ENCODE results near the gene QRICH1.

Gene QRICH1

DNA sequence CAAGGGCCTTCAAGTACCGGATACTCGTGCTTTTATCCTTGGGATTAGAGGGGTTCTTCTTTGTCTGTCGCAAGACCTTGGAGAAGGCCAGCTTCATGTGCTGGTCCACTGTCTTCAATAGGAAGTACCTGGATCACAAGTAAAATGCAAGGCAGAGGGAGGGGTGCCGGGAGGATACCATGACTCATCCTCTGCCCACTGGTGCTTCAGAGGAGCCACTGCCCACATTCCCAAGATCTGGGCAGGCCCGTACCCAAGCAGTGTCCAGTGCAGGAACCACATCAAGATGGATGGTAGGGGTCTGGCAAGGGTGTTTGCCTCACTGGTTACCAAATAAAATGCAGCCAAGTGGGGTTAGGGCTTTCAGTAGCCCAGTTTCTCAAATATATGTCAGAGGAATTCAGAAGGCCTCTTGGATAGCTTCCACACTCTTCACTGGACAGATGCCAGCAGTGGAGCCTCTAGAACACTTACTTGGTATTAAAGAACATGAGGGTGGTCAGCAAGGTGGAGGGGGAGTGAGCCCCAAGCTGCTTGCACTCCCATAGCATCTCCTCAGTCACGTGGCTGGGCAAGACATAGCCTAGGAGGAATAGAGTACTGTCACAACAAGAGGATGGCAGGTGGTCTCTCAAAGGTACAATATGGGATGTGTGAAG is 61.1 kb downstream of the QRICH1 start:
- DNase-seq (ENCODE audit: low read depth), result no peak

- DNase-seq (ENCODE audit: low read depth), result no peak
Observed at GRCh38 chr3:49030321-49030720, 63.5 kb downstream of the QRICH1 start.

DNA sequence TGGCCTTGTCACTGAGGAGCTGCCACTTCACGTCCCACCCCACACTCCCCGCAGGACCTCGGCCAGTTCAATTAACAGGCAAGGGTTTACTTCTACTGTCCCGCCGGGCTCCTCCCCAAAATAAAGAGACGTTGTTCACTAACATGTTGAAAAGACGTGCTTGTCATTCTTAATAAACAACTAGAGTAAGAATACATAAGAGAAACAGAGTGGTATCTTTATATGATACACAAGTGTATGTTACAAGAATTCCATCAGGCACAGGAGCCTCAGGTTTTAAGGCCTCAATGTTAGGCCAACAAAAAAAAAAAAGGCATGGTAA is 64.3 kb downstream of the QRICH1 start:
- DNase-seq (ENCODE audit: low read depth), result no peak

DNA sequence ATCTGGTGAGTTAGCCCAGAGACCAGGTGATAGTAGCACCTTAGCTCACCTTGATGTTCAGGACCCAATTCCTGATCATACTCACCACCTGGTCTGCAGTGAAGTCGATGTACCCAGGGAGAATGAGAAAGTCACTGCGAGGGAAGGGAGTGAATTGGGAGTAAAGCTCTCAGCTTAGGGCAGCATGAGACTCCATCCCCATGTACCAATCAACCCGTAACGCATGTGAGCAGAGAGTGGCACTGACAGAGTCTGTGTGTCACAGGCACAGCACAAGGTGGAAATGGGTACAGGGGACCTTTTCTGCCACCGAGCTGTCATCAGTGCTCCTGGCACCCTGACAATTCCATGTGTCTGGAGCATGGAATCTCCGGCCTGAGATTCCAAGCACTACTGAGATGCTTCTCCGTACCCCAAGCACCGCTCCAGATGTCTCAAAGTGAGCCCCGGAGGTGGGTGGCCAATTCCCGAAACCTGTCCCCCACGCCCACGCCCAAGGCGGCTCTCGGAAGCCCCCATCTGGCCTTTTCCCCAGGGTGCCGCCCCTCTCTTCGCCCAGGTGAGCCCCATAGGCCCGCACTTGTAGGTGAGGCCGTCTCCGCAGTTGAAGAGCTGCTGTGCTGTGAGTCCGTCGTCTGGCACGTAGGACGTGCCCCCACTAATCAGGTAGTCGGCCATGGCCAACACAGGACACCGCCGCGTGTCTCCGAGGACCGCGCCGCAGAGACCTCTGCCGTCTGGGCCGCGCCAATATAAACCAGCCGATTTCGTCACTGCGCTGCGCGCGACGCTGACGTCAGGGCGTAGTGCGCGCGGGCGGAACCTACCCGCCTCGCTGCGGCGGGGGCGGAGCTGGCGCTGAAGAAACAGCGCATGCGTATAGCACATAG is 65.0 kb downstream of the QRICH1 start, which contains the start of gene IMPDH2:
Gene IMPDH2 (minus strand): TSS at position 726 of the 890 bp plus-strand sequence. CDS start 48 bp downstream, at position 678.
- DNase-seq (ENCODE audit: low read depth), result peak; percentile 89

GRCh38 chr3:49028298-49028672 is 65.6 kb downstream of the QRICH1 start:
- DNase-seq (ENCODE audit: low read depth), result no peak

DNA sequence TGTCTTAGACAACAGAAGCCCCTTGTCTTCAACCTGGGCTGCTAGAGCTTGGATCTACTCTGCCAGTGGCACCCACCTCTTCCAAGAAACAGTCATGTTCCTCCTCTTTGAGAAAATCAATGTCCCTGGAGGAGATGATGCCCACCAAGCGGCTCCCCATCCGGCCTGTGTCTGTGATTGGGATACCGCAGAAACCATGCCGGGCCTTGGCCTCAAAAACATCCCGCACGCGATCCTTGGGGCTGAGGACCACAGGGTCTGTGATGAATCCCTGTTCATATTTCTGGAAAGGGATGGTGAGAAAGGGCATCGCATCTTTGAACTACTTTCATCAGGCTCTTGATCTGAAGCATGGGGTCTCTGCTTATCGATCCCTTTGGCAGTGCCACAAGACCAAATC is 66.2 kb downstream of the QRICH1 start:
- DNase-seq (ENCODE audit: low read depth), result no peak

GRCh38 chr3:49026536-49026935 is 67.3 kb downstream of the QRICH1 start:
- DNase-seq (ENCODE audit: low read depth), result no peak

DNA sequence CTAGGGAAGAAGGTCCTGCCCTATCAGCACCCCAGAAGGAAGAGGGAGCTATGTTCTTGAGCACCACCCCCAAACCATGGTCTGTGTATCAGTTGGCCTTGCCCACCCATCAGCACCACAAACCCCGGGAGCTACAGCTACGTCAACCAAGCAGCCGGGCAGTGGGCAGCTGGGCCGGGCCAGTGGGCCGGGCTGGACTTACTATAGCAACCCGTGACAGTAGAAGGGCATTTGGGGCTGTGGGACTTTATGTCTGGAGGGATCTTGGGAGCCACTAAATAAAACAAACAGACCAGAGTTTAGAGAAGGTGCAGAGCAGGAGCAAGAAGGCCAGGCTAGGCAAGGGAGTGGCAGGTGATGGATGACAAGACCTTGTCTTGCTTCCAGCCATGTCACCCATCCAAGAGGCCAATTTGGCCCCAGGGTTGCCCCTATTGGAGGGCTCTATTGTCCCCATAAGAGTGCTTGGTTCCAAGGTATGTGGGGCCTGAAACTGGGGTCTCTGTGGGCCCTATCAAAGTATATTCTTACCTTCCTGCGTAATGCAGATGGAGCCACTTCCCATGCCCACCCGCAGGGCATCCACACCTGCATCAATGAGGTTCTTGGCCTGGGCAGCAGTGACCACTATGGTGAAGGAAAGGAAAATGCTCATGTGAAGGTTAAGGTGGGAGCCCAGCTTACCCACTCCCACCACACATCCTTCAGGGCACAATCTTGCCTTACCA is 67.9 kb downstream of the QRICH1 start:
- no peak for DNase-seq (ENCODE audit: low read depth)

DNA sequence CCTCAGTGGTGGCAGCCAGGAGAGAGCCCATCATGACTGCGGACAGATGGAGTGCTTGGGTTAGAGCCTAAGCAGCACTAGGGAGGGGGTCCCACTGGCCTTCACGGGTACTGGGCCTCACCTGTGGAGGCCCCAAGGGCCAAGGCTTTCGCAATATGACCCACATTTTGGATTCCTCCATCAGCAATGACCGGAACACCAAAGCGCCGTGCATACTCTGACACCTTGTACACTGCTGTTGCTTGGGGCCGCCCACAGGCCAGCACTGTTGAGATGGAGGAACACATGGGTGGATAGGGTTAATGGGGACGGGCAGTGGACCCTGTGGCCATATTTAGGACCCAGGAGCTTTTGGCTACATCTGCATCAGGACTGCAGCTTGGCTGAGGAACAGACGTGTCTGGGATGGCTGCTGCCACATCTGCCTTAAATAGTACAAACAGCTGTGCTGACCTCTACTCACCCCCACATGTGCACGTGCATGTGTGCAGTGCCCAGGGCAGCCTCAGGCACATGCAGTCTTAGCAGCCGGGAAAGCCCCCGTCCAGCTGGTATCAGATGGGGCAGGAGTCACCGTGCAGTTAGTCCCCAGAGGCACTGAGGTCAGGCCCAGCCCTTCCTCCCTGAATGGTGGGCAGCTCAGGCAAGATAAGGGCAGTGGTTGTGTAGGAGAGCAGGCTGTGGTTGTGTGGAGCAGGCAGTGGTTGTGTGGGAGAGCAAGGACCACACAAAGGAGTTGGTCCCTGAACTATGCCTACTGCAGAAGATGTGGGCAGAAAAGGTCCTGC is 68.7 kb downstream of the QRICH1 start:
- DNase-seq (ENCODE audit: low read depth), result no peak

GRCh38 chr3:49024449-49024848 is 69.4 kb downstream of the QRICH1 start:
- no peak for DNase-seq (ENCODE audit: low read depth)

- DNase-seq (ENCODE audit: low read depth), result no peak
Observed at GRCh38 chr3:49023775-49024174, 70.1 kb downstream of the QRICH1 start.

DNA sequence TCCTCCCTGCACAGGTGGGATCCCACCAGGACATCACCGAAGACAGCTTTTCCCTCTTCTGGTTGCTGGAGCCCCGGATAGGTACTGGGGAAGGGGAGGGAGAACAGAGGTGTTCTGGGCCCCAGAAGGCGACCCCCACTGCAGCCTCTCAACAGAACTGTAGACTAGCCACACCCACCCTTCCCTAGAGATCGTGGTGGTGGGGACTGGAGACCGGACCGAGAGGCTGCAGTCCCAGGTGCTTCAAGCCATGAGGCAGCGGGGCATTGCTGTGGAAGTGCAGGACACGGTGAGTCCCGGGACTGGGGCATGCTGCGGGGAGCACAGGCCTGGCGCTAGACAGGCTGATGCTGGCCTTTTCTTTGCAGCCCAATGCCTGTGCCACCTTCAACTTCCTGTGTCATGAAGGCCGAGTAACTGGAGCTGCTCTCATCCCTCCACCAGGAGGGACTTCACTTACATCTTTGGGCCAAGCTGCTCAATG is 71.1 kb downstream of the QRICH1 start:
- DNase-seq (ENCODE audit: low read depth), result no peak

DNA sequence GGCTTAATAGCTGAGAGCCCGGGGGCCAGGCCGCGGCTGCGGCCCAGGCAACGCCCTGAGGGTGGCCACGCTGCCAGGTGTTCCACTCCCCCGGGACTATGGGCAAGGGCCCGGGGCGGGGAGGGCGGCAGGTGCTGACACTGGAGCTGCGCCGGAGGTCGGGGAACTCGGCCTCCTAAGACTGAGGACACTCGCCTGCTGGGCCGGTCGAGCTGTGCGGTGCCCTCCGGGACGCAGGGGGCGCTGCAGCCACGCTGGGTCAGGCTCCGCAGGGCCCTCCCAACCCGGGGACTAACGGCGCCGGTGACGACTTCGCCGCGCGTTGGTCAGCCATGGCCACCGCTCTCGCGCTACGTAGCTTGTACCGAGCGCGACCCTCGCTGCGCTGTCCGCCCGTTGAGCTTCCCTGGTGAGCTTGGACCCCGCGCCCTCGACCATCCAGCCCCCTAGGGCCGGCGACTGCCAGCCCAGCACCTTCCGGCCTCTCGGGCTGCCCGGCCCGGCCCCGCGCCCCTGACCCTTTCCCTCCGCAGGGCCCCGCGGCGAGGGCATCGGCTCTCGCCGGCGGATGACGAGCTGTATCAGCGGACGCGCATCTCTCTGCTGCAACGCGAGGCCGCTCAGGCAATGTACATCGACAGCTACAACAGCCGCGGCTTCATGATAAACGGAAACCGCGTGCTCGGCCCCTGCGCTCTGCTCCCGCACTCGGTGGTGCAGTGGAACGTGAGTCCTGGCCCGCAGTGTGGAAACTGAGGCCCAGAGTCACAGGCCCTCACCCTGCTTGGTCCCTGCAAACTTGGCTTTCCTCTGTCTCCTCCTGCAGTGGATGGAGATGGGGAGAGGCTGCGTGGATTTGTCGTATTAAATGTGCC is 71.8 kb downstream of the QRICH1 start, which contains the start of gene NDUFAF3:
Gene NDUFAF3 (plus strand): TSS at position 309 of the 875 bp plus-strand sequence. CDS start 24 bp downstream, at position 333.
- DNase-seq (ENCODE audit: low read depth), result peak; percentile 89

GRCh38 chr3:49021213-49021812 is 72.6 kb downstream of the QRICH1 start:
- DNase-seq (ENCODE audit: low read depth), result peak; percentile 97

DNA sequence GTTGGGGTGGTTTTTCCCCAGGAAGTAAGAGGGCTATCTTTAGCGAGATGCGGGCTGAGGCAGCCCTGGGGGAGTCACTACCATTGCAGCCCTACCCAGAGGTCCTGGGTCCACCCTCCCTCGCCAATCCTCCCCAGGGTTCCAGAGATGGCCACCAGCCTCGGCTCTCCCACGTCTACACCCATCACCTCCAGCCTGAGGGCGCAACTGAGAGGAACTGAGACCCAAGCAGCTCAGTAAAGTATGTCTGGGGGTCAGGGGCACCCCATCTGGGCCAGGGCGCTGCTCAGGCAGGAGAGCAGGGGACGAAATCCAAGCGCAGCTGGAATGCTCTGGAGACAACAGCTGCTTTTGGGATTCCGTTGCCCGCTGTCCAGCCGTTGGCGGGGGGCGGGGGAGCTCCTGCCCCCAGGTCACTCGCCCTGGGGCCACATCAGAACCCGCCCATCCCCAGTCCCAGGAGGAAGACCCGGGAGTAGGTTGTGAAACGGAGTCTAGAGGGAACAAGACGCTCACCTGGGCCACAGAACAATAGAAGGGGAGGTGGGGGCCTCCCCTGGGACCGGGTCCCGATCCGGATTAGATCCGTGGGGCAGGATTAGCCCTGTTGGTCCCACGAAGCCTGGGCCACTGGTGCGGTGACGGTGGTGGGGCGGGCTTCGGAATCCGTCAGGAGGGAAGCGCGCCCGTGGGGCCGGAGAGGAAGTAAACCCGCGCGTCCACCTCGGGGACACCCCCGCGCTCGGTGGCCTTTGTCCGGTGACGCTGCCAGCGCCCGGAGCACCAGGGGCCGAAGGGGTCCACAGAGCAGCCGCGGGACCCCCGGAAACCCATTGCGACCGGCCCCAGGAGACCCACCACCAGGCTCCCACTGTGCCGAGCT is 73.3 kb downstream of the QRICH1 start:
- DNase-seq (ENCODE audit: low read depth), result no peak

DNA sequence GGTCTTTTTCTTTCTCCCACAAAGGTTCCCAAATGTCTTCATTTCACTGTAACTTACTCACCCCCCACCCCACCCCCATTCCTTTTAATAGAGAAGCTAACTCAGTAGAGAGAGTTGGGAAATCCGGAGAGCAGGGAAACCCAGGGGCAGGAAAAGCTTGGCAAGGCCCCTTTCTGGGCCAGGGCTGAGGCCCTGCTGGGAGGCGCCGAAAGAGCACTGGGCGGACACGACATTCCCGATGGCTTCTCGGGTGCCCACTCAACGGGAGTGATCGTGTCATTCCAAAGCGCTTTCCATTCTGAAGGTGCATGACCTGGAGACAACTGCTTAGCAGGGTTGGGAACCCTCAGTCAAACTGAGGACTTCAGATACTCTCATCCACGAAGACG is 73.9 kb downstream of the QRICH1 start:
- DNase-seq (ENCODE audit: low read depth), result no peak

GRCh38 chr3:49018707-49019006 is 75.2 kb downstream of the QRICH1 start:
- no peak for DNase-seq (ENCODE audit: low read depth)

DNA sequence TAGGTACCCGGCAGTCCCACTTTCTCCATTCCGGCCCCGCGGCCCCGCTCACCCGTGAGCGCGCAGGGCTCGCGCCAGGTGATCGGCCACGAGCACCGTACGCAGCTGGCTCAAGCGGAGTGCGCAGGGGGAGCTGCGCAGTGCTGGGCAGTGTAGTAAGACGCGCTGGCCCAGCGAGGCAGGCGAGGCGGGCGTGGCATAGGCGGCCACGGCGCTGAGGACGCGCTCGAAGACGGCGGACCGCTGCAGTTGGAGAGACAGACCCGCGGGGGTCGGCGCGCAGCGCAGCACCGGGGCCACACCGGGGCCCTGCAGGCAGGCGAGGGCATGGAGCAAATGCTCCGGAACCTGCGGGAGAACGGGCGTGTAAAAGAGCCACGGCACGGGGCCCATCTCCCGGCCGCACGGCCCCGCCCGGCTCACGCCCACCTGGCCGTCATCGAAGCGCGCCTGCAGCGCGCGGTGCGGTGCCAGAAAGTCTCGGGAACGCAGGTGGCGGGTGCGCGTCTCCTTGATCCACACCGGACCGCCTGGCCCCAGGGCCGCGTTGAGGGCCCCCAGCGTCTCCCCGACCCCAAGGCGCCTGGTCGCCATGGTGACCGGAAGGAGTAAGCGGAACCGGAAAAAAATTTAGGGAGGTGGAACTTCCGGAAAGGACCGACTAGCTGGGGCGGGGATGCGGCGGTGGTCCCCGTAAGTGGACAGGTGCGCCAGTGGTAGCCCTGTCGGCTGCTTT is 75.7 kb downstream of the QRICH1 start, which contains the start of gene DALRD3:
Gene DALRD3 (minus strand): TSS at position 610 of the 736 bp plus-strand sequence. CDS start 16 bp downstream, at position 594.
- peak; percentile 35 for DNase-seq (ENCODE audit: low read depth)
